Fibroblast of lung (primary cell): Measurements from ENCODE around the gene IDE. TPM values are rescaled to one million over a fixed set of nuclear protein-coding genes. Genes with fewer than 3 reads are reported as not detected.

Source experiments
- DNase-seq, 2 donors: peaks; one replicate each; pipeline versions ENCODE4 v3.0.0 to v3.0.0-alpha.2; 2010; ENCODE audit warnings: low read depth in 2 of 2
- H2AFZ ChIP-seq: 2 replicates; pipeline ENCODE4 v1.5.1; 2012; ENCODE audit warnings: low read length, control low read depth, inconsistent platforms
- H3K27ac ChIP-seq: 2 replicates; pipeline ENCODE4 v1.5.1; 2011; ENCODE audit warnings: low read length, control low read depth; ENCODE audit not compliant: insufficient read depth
- H3K27me3 ChIP-seq: 2 replicates; pipeline ENCODE4 v1.5.1; 2011; ENCODE audit warnings: mild to moderate bottlenecking, low read length; ENCODE audit not compliant: control insufficient read depth, insufficient read depth
- H3K36me3 ChIP-seq: 2 replicates; pipeline ENCODE4 v1.5.1; 2011; ENCODE audit warnings: low read length; ENCODE audit not compliant: control insufficient read depth, insufficient read depth
- H3K4me1 ChIP-seq: 2 replicates; pipeline ENCODE4 v1.5.1; 2011; ENCODE audit warnings: low read length; ENCODE audit not compliant: control insufficient read depth, insufficient read depth; ENCODE audit errors: extremely low read depth
- H3K4me2 ChIP-seq: 2 replicates; pipeline ENCODE4 v1.5.1; 2011; ENCODE audit warnings: low read length, control low read depth; ENCODE audit not compliant: insufficient read depth; ENCODE audit errors: extremely low read depth
- H3K4me3 ChIP-seq, 4 experiments: fragments of 200-600 bp in 1 of 4; sonication (generic) in 1 of 4; replicated peaks in 1 of 4; 2 replicates each; pipeline ENCODE4 v1.5.1; 2011 to 2016; ENCODE audit warnings: low read length in 4 of 4, low read depth in 3 of 4, mild to moderate bottlenecking in 3 of 4, control low read depth in 2 of 4, inconsistent platforms in 1 of 4, mixed read lengths in 1 of 4; ENCODE audit not compliant: insufficient read depth in 1 of 4; ENCODE audit errors: control extremely low read depth in 1 of 4
- H3K79me2 ChIP-seq: 2 replicates; pipeline ENCODE4 v1.5.1; 2012; ENCODE audit warnings: mild to moderate bottlenecking, low read length, inconsistent platforms; ENCODE audit not compliant: control insufficient read depth, insufficient read depth
- H3K9ac ChIP-seq: 2 replicates; pipeline ENCODE4 v1.5.1; 2011; ENCODE audit warnings: mild to moderate bottlenecking, low read length, control low read depth; ENCODE audit not compliant: insufficient read depth
- H3K9me3 ChIP-seq: 2 replicates; pipeline ENCODE4 v1.5.1; 2012; ENCODE audit warnings: low read depth, low read length; ENCODE audit not compliant: control insufficient read depth, insufficient read depth
- H4K20me1 ChIP-seq: 2 replicates; pipeline ENCODE4 v1.5.1; 2011; ENCODE audit warnings: low read length; ENCODE audit not compliant: control insufficient read depth, insufficient read depth; ENCODE audit errors: extremely low read depth
- EZH2 ChIP-seq: IDR thresholded peaks from 2 replicates; pipeline ENCODE4 v1.5.1; 2012; ENCODE audit warnings: low read length, control low read depth, mild to moderate bottlenecking; ENCODE audit errors: missing control alignments
- polyA plus RNA-seq, 2 donors: library from polyadenylated mRNA; depleted of rRNA in 1 of 2; stranded (reverse) in 1 of 2; unstranded in 1 of 2; fragments of >200 nt; gene quantifications; 2 replicates each; pipeline ENCODE4 v1.2.1, GENCODE V29; 2011 to 2012; ENCODE audit warnings: missing spikeins in 1 of 2
- total RNA-seq: library from RNA; depleted of rRNA; stranded (reverse); fragments of >200 nt; gene quantifications from 2 replicates; pipeline ENCODE4 v1.2.1, GENCODE V29; 2014
- TF ChIP-seq, protein P1 (sequence below), 2 donors: IDR thresholded peaks in 1 of 2; conservative IDR thresholded peaks in 1 of 2; 1 replicate in 1 of 2; 2 replicates in 1 of 2; pipeline ENCODE4 v1.5.1; 2011 to 2012; ENCODE audit warnings: low read length in 2 of 2, control low read depth in 1 of 2, inconsistent platforms in 1 of 2, low read depth in 1 of 2, mild to moderate bottlenecking in 1 of 2

The IDE gene
- total and polyA plus RNA-seq, 2 donors (not counting 1 experiment from before 2014, with no cell fraction given), result 21.3 to 24.5 TPM

DNA sequence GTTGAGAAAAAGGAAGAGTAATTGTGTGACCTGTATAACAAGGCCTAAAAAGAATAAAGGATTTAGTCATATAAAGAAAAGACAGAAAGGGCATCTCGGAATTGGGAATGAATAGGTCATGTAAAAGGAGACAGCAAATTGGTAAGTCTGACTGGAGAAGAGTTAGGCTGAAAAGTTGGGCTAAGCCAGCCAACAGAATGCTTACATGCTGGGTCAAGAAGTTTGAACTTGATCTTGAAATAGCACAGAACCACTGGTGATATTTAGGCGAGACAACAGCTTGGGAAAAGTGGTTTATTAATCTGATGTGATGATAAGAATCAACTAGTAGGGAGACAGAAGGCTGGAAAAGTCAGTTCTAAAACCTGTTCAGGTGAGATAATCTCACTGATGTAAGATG is 4.8 kb downstream of the IDE start:
- Histone ChIP-seq H3K4me1 (peaks cover 7% of the 10 kb centered on the region), H3K27ac (no peak overlapping the region), H3K9me3 (no peaks in the 10 kb centered on the region), H3K27me3 (no peaks in the 10 kb centered on the region), H3K79me2 (peaks cover 24% of the 10 kb centered on the region), H3K4me2 (no peak overlapping the region), H3K9ac (no peak overlapping the region), H3K36me3 (no peaks in the 10 kb centered on the region), H3K4me3 (no peak overlapping the region), H4K20me1 (no peaks in the 10 kb centered on the region), H2AFZ (no peak overlapping the region)
- peak in 1 of 2 donors; percentile 6 for DNase-seq
- TF ChIP-seq, protein P1, sequence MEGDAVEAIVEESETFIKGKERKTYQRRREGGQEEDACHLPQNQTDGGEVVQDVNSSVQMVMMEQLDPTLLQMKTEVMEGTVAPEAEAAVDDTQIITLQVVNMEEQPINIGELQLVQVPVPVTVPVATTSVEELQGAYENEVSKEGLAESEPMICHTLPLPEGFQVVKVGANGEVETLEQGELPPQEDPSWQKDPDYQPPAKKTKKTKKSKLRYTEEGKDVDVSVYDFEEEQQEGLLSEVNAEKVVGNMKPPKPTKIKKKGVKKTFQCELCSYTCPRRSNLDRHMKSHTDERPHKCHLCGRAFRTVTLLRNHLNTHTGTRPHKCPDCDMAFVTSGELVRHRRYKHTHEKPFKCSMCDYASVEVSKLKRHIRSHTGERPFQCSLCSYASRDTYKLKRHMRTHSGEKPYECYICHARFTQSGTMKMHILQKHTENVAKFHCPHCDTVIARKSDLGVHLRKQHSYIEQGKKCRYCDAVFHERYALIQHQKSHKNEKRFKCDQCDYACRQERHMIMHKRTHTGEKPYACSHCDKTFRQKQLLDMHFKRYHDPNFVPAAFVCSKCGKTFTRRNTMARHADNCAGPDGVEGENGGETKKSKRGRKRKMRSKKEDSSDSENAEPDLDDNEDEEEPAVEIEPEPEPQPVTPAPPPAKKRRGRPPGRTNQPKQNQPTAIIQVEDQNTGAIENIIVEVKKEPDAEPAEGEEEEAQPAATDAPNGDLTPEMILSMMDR (conservative IDR thresholded peaks at IDR 0.05 in 1 of 2, IDR thresholded peaks at IDR 0.05 in 1 of 2; ENCODE audit: low read depth in 1 of 2, low read length in 2 of 2), result no peak
- no peak for TF ChIP-seq EZH2

DNA sequence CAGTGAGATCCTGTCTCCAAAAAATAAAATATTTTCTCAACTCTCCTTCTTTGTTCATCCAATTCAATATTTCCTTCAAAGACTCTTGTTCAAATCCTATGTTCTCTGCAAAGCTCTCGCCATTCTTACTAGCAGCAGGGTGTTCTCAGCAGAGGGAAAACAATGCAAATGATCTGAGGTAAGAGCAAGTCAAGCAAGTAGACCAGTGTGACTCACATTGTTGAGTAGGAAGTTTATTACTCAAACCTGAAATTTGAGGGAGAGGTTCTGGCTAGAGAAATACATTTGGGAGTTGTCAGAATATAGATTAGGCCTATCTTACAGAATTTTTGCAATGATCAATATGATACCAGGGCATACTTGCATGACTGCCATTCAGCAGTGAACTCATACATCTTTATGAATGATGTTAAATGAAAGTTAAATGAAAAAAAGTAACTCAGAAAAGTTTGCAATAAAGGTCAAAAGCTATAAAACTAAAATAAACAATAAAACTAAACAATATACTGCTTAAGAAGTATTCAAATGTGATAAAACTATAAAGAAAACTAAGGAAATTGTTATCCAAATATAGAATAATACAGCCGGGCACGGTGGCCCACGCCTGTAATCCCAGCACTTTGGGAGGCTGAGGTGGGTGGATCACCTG is 5.8 kb downstream of the IDE start:
- DNase-seq, result peak; percentile 55 to 75
- Histone ChIP-seq H3K27ac (no peak overlapping the region), H3K79me2 (peaks cover 23% of the 10 kb centered on the region)

DNA sequence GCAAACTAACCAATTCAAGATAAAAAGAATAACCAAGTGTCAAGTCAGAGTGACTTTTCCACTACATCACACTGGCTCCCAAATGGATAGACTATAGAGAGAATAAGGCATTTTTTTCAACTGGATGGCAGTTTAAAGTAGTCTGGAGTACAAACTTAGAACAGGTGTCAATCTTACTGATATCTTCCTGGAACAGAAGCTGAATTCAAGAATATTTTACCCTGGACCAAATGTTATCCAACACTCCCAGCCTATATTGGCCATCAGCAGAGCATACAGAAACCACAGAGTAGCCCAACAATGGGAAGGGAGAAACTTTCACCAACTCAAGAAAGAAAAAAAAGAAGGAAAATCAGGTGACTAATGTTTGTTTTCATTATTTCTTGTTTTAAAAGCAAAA is 11.5 kb downstream of the IDE start:
- Histone ChIP-seq H3K9me3 (no peaks in the 10 kb centered on the region), H4K20me1 (no peaks in the 10 kb centered on the region), H3K27ac (no peak overlapping the region), H3K79me2 (peaks cover 4% of the 10 kb centered on the region), H3K27me3 (no peaks in the 10 kb centered on the region), H3K4me3 (no peak overlapping the region), H3K4me1 (no peaks in the 10 kb centered on the region), H3K4me2 (no peak overlapping the region), H3K36me3 (no peaks in the 10 kb centered on the region), H3K9ac (no peak overlapping the region), H2AFZ (no peak overlapping the region)
- TF ChIP-seq EZH2, result no peak
- TF ChIP-seq, protein P1 (conservative IDR thresholded peaks at IDR 0.05 in 1 of 2, IDR thresholded peaks at IDR 0.05 in 1 of 2; ENCODE audit: low read depth in 1 of 2, low read length in 2 of 2), result no peak
- no peak for DNase-seq

More for the DNA sequence above, 5.8 kb downstream of the IDE start:
- Histone ChIP-seq H3K27me3 (no peaks in the 10 kb centered on the region), H3K4me1 (peaks cover 7% of the 10 kb centered on the region), H3K9ac (no peak overlapping the region), H3K4me3 (no peak overlapping the region), H3K9me3 (no peaks in the 10 kb centered on the region), H4K20me1 (no peaks in the 10 kb centered on the region), H3K36me3 (no peaks in the 10 kb centered on the region), H3K4me2 (peak overlapping the region; percentile 25), H2AFZ (no peak overlapping the region)
- no peak for TF ChIP-seq EZH2
- TF ChIP-seq, protein P1 (conservative IDR thresholded peaks at IDR 0.05 in 1 of 2, IDR thresholded peaks at IDR 0.05 in 1 of 2; ENCODE audit: low read depth in 1 of 2, low read length in 2 of 2), result no peak
